HFF-Myc (cell line): Measurements from ENCODE around the gene IRF9.

Source experiments
- DNase-seq: peaks from one replicate; pipeline ENCODE4 v3.0.0-alpha.2; 2011; ENCODE audit warnings: low read depth; ENCODE audit errors: extremely low read depth
- H3K4me3 ChIP-seq: replicated peaks from 2 replicates; pipeline ENCODE4 v1.5.1; 2011; ENCODE audit warnings: low read depth, mild to moderate bottlenecking, control low read depth, low read length
- CTCF ChIP-seq: IDR thresholded peaks from 2 replicates; pipeline ENCODE4 v1.5.1; 2012; ENCODE audit warnings: mild to moderate bottlenecking, low read depth, low read length, control low read depth; ENCODE audit errors: missing control alignments

IRF9 gene

GRCh38 chr14:24123424-24124417 is 37.3 kb upstream of the IRF9 start:
- DNase-seq, result no peak
- TF ChIP-seq CTCF, result no peak
- H3K4me3 ChIP-seq, result no peak overlapping the region

- no peak overlapping the region for H3K4me3 ChIP-seq
- DNase-seq, result no peak
- TF ChIP-seq CTCF, result no peak
Measured at GRCh38 chr14:24126939-24127338, 34.1 kb upstream of the IRF9 start.

GRCh38 chr14:24127673-24128072 is 33.4 kb upstream of the IRF9 start:
- no peak overlapping the region for H3K4me3 ChIP-seq
- no peak for DNase-seq
- no peak for TF ChIP-seq CTCF

- no peak overlapping the region for H3K4me3 ChIP-seq
- DNase-seq, result no peak
- TF ChIP-seq CTCF, result no peak
Measured at GRCh38 chr14:24129410-24129998, 31.6 kb upstream of the IRF9 start.

GRCh38 chr14:24130380-24130716 is 30.7 kb upstream of the IRF9 start, which contains the start of gene FITM1:
FITM1 (plus strand) TSS chr14:24130659; CDS start chr14:24131564, 905 bp downstream.
- H3K4me3 ChIP-seq, result no peak within 1 kb of the TSS
- no peak for DNase-seq
- no peak for TF ChIP-seq CTCF

- no peak overlapping the region for H3K4me3 ChIP-seq
- no peak for DNase-seq
- TF ChIP-seq CTCF, result no peak
Measured at GRCh38 chr14:24130717-24131548, 30.1 kb upstream of the IRF9 start.
